NCI-H69 (cell line): Measurements from ENCODE around the gene SH2D3A.

Experiments used
- DNase-seq: peaks from one replicate; lab custom pipeline; 2025; lab: John Stamatoyannopoulos, UW

The SH2D3A gene

DNA sequence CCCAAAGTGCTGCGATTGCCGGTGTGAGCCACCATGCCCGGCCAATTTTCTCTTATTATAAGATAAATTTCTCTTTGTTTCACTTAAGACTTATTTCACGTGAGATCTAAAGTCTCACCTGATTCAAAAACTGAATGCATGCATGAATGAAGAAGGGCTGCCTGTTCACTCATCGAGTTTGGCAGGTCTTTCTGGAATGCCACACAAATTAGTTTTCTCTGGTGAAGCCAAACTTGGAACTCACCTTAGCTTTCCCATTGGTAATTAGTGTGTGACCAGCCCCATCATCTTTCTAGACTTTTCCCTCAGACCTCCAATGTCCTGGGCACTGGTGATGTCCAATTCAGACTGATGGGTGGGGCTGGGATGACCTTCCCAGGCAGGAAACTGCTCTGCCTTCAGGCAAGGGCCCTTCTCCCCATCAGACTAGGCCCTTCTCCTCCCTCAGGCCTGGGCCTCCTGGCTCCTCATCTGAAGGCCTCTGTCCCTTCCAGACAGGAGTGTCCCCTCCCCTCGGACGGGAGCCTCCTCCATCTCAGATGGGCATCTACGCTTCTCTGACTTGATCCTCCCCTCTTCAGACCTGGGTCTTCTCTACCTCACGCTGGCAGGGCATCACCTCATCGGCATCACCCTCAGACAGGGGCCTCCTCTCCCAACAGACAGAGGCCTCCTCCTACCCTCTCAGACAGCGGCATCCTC lies 61.2 kb downstream of the SH2D3A start:
- DNase-seq = no peak
